GM21360 (cell line): ENCODE data around the gene BBX.
A peak's percentile ranks its signal among the peaks of the same experiment; 100 is the strongest.
"Not testable (repeated sequence)": the region's sequence is repeated elsewhere in the genome, so short reads cannot be mapped to it uniquely, and the experiment has no call there.

Source experiments
- ATAC-seq: cut with Tn5 transposase; IDR thresholded peaks from one replicate; pipeline ENCODE4 v1.9.1; 2021; ENCODE audit warnings: mild to moderate bottlenecking, moderate library complexity; ENCODE audit not compliant: unreplicated experiment

BBX gene

DNA sequence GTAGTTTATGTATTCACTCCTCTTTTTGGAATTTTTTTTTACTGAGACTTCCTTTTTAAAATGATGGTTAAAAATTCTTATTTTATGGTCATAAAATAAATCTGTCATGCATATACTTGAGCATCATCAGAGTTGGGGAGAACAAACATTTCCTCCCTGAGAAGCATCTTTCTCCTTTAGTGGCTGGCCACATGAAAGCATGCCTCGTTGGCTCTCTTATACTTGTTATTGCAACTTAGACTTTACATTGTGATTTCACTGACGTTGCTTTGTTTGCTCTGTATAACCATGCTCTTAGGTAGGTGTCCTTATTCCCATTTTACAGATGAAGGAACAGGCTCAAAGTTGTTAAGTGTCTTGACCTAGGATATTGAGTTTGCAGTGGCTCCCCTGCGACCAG, 18.1 kb downstream of the BBX start:
- no peak for ATAC-seq

GRCh38 chr3:107542665-107543064, 19.9 kb downstream of the BBX start:
- no peak for ATAC-seq

DNA sequence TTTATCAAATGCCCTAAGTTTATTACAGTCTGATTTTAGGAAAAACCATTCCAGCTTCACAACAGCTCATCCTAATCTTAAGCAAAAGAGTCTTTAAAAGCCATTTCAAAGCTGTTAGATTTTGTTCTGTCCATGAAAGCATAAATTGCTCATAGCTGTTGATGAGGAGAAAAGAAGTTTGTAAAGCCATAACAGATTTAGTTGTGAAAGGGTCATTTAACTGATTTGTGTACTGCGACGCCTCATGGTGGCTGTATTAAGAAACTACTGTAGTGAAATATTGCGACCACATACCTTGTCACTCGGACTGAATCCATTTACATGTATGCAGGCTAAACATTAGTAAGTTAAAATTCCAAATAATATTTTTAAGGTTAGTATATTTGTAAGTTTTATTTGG, 20.9 kb downstream of the BBX start:
- ATAC-seq: no peak

DNA sequence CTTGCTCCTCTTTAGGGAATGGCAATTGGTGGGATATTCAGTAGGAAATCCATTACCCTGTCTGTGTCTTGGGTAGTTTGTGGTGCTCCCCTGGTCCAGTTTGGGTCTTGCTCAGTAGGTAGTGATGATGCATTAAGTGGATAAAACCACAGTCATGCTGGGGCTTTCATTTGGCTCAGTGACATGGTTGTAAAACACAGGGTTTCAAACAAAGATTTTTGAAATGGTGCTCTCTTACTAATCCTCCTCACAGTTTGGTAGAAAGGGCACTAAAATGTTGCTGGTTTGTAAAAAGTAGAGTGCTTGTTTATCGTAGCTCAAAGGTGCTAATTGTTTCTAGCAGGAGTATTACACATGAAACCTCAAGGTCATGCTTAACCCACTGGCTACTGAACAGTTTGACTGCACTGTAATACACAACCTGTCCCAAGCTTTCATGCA, 22.9 kb downstream of the BBX start:
- ATAC-seq: no peak

GRCh38 chr3:107548601-107549000, 25.8 kb downstream of the BBX start:
- no peak for ATAC-seq

DNA sequence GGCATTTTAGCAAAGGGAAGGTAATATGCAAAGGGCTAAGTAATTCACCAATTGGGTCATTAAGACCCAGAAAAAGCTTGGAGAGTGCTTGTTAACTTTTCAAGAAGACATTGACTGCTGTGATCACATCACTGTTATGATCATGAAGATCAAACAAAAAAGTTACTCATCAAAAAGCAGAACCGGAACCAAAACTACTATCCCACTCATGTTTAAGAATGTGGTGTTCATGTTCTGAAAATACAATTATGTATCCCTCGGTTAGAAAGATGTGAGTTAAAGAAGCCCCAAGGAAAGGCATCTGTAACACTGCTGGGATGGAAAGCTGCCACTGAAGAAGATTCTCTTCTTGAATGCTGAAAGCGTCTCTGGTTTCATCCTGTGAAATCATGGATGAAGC, 32.6 kb downstream of the BBX start:
- ATAC-seq: no peak

DNA sequence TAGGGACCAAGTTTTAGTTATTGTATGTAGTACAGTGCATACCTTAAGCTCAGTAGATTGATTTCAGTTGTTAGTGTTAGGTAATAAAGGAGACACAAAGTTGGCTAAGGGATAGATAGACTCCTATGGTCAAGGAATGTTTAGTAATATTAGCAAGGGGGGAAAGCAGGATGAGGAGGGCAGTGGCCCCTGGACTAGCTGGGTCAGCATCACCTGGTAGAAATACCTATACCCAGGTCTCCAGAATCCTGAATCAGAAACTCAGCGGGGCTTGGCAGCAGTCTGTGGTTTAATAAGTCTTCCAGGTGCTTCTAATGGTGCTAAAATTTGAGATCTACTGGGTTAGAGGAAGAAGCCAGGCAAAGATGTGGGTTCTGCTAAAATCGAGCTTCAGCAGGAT, 35.0 kb downstream of the BBX start:
- no peak for ATAC-seq

GRCh38 chr3:107560166-107560565, 37.4 kb downstream of the BBX start:
- ATAC-seq: no peak

DNA sequence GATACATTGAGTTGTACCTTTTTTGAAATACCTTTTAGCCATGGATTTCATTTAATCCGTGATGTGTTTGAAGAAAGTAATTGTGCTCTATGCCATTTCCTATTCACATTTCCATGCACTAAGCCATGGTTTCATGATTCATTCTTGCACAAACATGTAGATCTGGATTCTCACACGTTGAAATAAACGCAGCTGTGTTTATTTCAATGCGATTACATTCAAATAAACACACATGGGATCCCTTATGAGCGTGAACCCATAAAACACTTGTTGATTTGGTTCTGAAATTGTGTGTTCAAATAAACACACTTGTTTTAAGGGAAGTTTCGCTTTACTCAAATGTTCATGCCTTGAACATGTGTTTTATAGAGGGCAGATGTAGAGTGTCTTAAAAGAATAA, 39.2 kb downstream of the BBX start:
- ATAC-seq: no peak

- ATAC-seq: no peak
These were observed 40.3 kb downstream of the BBX start for GRCh38 chr3:107562969-107563529.

DNA sequence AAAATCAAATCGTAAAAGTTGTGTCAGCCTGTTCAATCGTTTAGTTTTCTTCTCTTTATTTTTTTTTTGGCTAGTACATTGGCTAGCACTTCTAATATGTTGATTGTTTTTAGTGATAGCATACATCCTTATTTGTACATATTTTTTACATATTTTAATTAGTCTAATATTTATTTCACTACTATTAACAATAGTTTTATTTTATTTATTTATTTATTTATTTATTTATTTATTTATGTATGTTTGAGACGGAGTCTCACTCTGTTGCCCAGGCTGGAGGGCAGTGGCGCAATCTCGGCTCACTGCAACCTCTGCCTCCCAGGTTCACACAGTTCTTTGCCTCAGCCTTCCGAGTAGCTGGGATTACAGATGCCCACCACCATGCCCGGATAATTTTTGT, 42.5 kb downstream of the BBX start:
- ATAC-seq: not testable (repeated sequence)

- ATAC-seq: not testable (repeated sequence)
These were observed 48.3 kb downstream of the BBX start for GRCh38 chr3:107571089-107571488.

GRCh38 chr3:107571492-107571891, 48.7 kb downstream of the BBX start:
- not testable (repeated sequence) for ATAC-seq

DNA sequence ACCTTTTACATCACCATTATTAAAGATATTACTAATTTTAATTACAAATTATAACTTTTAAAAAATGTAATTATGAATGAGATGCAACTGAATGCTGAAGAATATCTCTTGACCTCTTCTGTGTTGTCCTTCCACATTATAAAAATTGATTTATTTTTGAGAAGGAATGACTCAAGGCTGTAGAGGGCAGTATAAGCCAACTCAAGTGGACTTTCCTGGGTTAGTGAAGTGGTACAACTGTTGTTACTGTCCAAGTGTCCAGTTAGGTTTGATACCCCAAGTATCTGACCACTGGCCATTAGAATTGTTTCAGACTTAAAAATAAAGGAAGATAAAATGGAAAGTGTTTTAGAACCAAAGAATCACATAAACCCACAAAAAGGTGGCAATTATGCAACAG, 51.9 kb downstream of the BBX start:
- peak; percentile 56 for ATAC-seq

DNA sequence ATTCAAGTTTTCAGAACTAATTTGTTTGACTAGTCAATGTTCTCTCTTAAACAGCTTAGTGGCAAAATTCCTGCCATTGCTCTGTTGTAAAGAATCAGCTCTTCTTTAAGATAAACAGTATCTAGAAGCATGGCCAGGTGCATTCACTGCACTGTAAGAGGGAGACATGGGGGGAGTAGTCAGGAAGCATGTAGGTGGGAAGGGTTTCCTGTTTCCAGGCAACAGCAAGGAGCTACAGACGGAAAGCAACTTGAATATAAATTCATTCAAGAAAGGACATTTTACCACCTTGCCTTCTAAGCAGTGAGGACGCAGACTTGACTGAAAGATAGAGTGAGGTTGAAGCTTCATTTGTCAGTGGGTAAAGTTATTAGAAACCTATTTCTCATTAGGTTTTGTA, 55.3 kb downstream of the BBX start:
- ATAC-seq: no peak

DNA sequence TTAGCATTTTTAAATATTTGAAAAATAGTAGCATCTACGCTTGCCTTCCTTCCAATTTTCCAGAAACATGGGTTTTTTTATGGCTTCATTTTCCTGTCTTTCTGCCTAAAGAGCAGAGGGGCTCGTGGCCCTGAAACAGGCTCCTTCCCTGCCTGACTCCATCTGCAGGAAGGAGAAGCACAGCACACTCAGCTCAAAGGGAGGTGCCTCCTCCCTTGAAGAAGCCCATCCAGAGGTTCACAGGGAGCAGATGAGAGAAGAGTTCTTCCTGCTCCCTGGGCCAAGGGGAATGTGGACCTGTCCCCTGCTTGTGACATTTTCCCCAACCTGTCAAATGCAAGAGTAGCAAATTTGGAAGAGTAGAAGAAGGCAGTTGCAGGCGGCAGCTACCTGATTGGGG, 55.8 kb downstream of the BBX start:
- ATAC-seq: no peak

DNA sequence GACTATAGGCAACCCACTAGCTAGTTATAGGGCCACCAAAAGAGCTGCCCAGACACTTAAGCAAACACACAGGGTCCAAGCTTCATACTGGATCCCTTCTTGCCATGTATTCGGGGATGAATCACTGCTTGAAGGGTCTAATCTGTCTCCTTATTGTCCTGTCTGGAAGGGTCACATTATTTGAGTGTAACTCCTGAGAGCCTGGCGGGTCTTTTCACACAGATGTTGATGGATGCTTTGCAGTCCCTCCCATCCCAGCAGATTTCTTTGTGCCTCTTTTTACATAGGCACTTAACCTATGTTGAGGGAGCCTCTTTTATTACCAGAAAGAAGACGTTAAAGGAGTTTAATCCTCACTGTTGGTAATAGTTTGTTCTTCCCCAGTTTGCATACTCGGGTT, 56.6 kb downstream of the BBX start:
- no peak for ATAC-seq

DNA sequence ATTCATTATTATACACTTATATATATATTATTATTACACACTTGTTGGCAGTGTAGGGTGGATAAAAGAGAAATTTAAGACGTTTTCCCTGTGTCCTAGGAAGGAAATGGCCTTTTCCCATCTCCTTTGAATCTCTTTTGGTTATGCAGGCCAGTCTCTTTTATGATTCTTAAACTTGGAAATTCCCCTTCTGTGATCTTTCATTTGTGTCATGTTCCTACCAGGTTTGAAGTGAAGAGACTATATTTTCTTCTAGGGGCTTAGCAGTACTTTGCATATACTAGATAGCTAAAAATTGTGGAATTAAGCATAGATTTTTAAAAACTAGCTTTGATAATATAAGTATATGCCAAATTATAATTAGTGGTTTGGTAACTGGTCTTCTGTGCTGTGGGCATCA, 58.5 kb downstream of the BBX start:
- no peak for ATAC-seq

DNA sequence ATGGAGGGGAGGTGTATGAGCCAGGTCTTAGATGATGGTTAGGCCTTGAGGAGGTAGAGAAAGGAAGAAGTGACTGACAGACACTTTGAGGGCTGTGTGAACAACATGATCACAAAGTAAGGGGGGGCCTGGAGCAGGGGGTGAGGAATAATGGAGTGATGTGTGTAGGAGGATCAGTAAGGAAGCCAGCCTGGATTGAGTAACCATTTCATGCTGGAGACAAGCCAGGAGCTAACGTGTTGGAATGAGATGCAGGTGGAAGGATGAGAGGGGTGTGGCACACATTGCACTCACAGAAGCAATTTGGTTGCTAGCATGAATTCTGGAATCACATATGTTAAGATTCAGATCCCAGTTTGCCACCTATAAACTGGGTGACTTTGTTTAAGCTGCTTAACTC, 65.5 kb downstream of the BBX start:
- ATAC-seq: no peak

- ATAC-seq: peak; percentile 76
These were observed 66.7 kb downstream of the BBX start for GRCh38 chr3:107589454-107589853.

GRCh38 chr3:107590786-107591185, 68.0 kb downstream of the BBX start:
- no peak for ATAC-seq

GRCh38 chr3:107592073-107592472, 69.3 kb downstream of the BBX start:
- no peak for ATAC-seq

DNA sequence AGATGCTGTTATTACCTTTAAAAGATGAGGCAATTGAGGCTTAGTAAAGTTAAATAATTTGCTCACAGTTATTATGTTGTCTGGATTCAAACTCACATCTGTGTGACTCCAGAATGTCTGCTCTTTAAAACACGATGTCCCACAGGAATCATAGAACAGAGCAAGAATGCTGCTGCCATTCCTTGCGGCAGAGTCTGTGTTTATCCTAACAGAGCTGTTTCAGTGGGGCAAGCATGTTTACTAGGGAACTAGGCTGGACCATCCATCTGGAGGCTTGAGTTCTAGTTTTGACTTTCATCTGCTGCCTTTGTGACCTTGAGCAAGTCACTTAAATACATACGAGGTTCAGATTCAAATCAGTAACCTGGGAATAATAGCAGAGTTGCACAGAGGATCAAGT, 72.1 kb downstream of the BBX start:
- no peak for ATAC-seq

DNA sequence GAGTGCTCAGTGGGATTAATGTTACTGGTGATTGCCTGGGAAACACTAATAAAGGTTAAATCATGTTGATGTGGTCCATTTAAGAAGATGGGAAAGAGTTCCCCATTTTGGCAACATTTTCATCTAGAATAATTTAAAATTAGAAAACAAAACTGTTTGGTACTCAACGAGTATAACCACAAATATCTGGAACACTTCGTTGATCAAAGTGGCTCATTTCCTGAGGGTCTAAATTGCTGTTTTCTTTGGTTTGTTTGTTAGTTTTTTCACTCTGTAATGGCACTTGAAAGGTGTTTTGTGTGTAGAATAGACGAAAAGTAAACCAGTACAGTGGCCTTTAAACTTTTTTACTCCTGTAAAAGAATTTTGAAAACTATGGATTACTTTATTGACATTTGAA, 73.9 kb downstream of the BBX start:
- no peak for ATAC-seq
